GM23338 (cell line): ENCODE measurements around the gene KLHDC8A. TPM values are rescaled to one million over a fixed set of nuclear protein-coding genes. Genes with fewer than 3 reads are reported as not detected.
A peak's percentile ranks its signal among the peaks of the same experiment; 100 is the strongest.

Experiments
- ATAC-seq: fragments of 200-7000 bp; cut with Tn5 transposase; 3 replicates; pipeline ENCODE4 v1.9.1; 2020
- DNase-seq: peaks from one replicate; pipeline ENCODE4 v3.0.0-alpha.2; 2015; ENCODE audit warnings: low spot score
- H2AFZ ChIP-seq: fragments of 200-600 bp; sonication (generic); 2 replicates; pipeline ENCODE4 v1.8.0; 2016; ENCODE audit warnings: antibody characterized with exemption, mild to moderate bottlenecking, moderate library complexity
- H3F3A ChIP-seq: fragments of 200-600 bp; sonication (generic); replicated peaks from 2 replicates; pipeline ENCODE4 v1.8.0; 2017; ENCODE audit warnings: antibody characterized with exemption, mixed run types, low read depth
- H3K27ac ChIP-seq: fragments of 200-600 bp; sonication (generic); 2 replicates; pipeline ENCODE4 v1.6.1; 2016; ENCODE audit warnings: low read depth
- H3K27me3 ChIP-seq: fragments of 200-600 bp; sonication (generic); 2 replicates; pipeline ENCODE4 v1.8.0; 2016; ENCODE audit warnings: mild to moderate bottlenecking, mixed run types, moderate library complexity; ENCODE audit not compliant: insufficient read depth
- H3K36me3 ChIP-seq: fragments of 200-600 bp; sonication (generic); 2 replicates; pipeline ENCODE4 v1.8.0; 2016; ENCODE audit warnings: mild to moderate bottlenecking; ENCODE audit not compliant: insufficient read depth
- H3K4me1 ChIP-seq: fragments of 200-600 bp; sonication (generic); 2 replicates; pipeline ENCODE4 v1.8.0; 2016; ENCODE audit warnings: mild to moderate bottlenecking, moderate library complexity; ENCODE audit not compliant: insufficient read depth
- H3K4me2 ChIP-seq: fragments of 200-600 bp; sonication (generic); 2 replicates; pipeline ENCODE4 v1.7.1; 2017; ENCODE audit warnings: mixed run types
- H3K4me3 ChIP-seq: fragments of 200-600 bp; sonication (generic); 2 replicates; pipeline ENCODE4 v1.6.1; 2016; ENCODE audit warnings: mixed run types
- H3K79me2 ChIP-seq: fragments of 200-600 bp; sonication (generic); replicated peaks from 2 replicates; pipeline ENCODE4 v1.8.0; 2017; ENCODE audit warnings: mild to moderate bottlenecking; ENCODE audit not compliant: insufficient read depth
- H3K9me2 ChIP-seq: fragments of 200-600 bp; sonication (generic); 2 replicates; pipeline ENCODE4 v1.8.0; 2017; ENCODE audit not compliant: insufficient read depth
- H4K20me1 ChIP-seq: fragments of 200-600 bp; sonication (generic); replicated peaks from 2 replicates; pipeline ENCODE4 v1.8.0; 2017; ENCODE audit warnings: mild to moderate bottlenecking; ENCODE audit not compliant: insufficient read depth
- H3K27ac Mint-ChIP-seq: 2 replicates; pipeline ENCODE4 v1.8.0; 2020; ENCODE audit warnings: inconsistent platforms, mild to moderate bottlenecking, moderate library complexity, mixed read lengths
- H3K27me3 Mint-ChIP-seq: 3 replicates; pipeline ENCODE4 v1.8.0; 2022; ENCODE audit warnings: low read depth, mild to moderate bottlenecking, moderate library complexity, mixed read lengths, inconsistent platforms; ENCODE audit not compliant: insufficient read depth, poor library complexity
- H3K36me3 Mint-ChIP-seq: 3 replicates; pipeline ENCODE4 v1.8.0; 2021; ENCODE audit warnings: low read depth, mild to moderate bottlenecking, inconsistent platforms, moderate library complexity, mixed read lengths
- H3K4me1 Mint-ChIP-seq: 3 replicates; pipeline ENCODE4 v1.8.0; 2020; ENCODE audit warnings: mild to moderate bottlenecking, inconsistent platforms, mixed read lengths
- H3K4me3 Mint-ChIP-seq: 3 replicates; pipeline ENCODE4 v1.8.0; 2021; ENCODE audit warnings: moderate library complexity, mild to moderate bottlenecking, inconsistent platforms, mixed read lengths
- H3K9me3 Mint-ChIP-seq: 3 replicates; pipeline ENCODE4 v1.8.0; 2020; ENCODE audit warnings: moderate library complexity, mild to moderate bottlenecking, inconsistent platforms, mixed read lengths
- CTCF ChIP-seq, 2 experiments: fragments of 200-600 bp in 1 of 2; sonication (generic) in 1 of 2; conservative IDR thresholded peaks; 2 replicates each; pipeline versions ENCODE4 v1.5.1 to v1.6.1; 2016 to 2017; ENCODE audit warnings: antibody characterized with exemption in 2 of 2, low read depth in 2 of 2, mild to moderate bottlenecking in 2 of 2, moderate library complexity in 1 of 2
- EZH2 ChIP-seq: fragments of 200-600 bp; sonication (generic); IDR thresholded peaks from one replicate; pipeline ENCODE4 v1.8.0; 2017; ENCODE audit warnings: antibody characterized with exemption, mild to moderate bottlenecking, low read depth; ENCODE audit not compliant: unreplicated experiment
- ZNF114 ChIP-seq: fragments of 250-450 bp; sonication (Bioruptor Pico); IDR thresholded peaks from 2 replicates; pipeline ENCODE4 v1.5.0; 2020; ENCODE audit warnings: mild to moderate bottlenecking, moderate library complexity
- polyA plus RNA-seq: library from polyadenylated mRNA; unstranded; fragments of >200 nt; fragmentation: Nextera tagmentation; extraction: Ambion mirVana; gene quantifications from 2 replicates; pipeline ENCODE4 v1.2.1, GENCODE V29; 2016
- total RNA-seq: library from RNA; depleted of rRNA; stranded (reverse); fragments of >200 nt; shearing (Covaris generic); gene quantifications from 2 replicates; pipeline ENCODE4 v1.2.3, GENCODE V29; 2014
- TF ChIP-seq, protein P1 (sequence below): fragments of 250-450 bp; sonication (Bioruptor Pico); IDR thresholded peaks from 2 replicates; pipeline ENCODE4 v1.5.0; 2020; ENCODE audit warnings: mild to moderate bottlenecking, moderate library complexity

The KLHDC8A gene
- total and polyA plus RNA-seq, 2 experiments from 2014 or later: 1.7 to 2.8 TPM

GRCh38 chr1:205373022-205373797 lies 16.5 kb upstream of the KLHDC8A start (continued):
- TF ChIP-seq, protein P1, sequence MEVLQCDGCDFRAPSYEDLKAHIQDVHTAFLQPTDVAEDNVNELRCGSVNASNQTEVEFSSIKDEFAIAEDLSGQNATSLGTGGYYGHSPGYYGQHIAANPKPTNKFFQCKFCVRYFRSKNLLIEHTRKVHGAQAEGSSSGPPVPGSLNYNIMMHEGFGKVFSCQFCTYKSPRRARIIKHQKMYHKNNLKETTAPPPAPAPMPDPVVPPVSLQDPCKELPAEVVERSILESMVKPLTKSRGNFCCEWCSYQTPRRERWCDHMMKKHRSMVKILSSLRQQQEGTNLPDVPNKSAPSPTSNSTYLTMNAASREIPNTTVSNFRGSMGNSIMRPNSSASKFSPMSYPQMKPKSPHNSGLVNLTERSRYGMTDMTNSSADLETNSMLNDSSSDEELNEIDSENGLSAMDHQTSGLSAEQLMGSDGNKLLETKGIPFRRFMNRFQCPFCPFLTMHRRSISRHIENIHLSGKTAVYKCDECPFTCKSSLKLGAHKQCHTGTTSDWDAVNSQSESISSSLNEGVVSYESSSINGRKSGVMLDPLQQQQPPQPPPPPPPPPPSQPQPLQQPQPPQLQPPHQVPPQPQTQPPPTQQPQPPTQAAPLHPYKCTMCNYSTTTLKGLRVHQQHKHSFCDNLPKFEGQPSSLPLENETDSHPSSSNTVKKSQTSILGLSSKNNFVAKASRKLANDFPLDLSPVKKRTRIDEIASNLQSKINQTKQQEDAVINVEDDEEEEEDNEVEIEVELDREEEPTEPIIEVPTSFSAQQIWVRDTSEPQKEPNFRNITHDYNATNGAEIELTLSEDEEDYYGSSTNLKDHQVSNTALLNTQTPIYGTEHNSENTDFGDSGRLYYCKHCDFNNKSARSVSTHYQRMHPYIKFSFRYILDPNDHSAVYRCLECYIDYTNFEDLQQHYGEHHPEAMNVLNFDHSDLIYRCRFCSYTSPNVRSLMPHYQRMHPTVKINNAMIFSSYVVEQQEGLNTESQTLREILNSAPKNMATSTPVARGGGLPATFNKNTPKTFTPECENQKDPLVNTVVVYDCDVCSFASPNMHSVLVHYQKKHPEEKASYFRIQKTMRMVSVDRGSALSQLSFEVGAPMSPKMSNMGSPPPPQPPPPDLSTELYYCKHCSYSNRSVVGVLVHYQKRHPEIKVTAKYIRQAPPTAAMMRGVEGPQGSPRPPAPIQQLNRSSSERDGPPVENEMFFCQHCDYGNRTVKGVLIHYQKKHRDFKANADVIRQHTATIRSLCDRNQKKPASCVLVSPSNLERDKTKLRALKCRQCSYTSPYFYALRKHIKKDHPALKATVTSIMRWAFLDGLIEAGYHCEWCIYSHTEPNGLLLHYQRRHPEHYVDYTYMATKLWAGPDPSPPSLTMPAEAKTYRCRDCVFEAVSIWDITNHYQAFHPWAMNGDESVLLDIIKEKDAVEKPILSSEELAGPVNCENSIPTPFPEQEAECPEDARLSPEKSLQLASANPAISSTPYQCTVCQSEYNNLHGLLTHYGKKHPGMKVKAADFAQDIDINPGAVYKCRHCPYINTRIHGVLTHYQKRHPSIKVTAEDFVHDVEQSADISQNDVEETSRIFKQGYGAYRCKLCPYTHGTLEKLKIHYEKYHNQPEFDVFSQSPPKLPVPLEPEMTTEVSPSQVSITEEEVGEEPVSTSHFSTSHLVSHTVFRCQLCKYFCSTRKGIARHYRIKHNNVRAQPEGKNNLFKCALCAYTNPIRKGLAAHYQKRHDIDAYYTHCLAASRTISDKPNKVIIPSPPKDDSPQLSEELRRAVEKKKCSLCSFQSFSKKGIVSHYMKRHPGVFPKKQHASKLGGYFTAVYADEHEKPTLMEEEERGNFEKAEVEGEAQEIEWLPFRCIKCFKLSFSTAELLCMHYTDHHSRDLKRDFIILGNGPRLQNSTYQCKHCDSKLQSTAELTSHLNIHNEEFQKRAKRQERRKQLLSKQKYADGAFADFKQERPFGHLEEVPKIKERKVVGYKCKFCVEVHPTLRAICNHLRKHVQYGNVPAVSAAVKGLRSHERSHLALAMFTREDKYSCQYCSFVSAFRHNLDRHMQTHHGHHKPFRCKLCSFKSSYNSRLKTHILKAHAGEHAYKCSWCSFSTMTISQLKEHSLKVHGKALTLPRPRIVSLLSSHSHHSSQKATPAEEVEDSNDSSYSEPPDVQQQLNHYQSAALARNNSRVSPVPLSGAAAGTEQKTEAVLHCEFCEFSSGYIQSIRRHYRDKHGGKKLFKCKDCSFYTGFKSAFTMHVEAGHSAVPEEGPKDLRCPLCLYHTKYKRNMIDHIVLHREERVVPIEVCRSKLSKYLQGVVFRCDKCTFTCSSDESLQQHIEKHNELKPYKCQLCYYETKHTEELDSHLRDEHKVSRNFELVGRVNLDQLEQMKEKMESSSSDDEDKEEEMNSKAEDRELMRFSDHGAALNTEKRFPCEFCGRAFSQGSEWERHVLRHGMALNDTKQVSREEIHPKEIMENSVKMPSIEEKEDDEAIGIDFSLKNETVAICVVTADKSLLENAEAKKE: no peak

GRCh38 chr1:205371871-205372660 lies 15.3 kb upstream of the KLHDC8A start:
- H3K4me3 ChIP-seq: no peak overlapping the region
- peak overlapping the region; percentile 91 for H3K27ac ChIP-seq
- H3K4me3 Mint-ChIP-seq: peak overlapping the region; percentile 8; the same call in 1 of the 3 replicates
- peaks cover 45% of the 10 kb centered on the region for H3K4me1 Mint-ChIP-seq
- H4K20me1 ChIP-seq: no peaks in the 10 kb centered on the region
- peak overlapping the region; percentile 53 for H3K4me2 ChIP-seq
- H3K27ac Mint-ChIP-seq: peak overlapping the region; percentile 17; the same call in 1 of the 2 replicates
- H3K4me1 ChIP-seq: peaks cover 59% of the 10 kb centered on the region
- peaks cover 3% of the 10 kb centered on the region for H3K27me3 Mint-ChIP-seq
- H3K9me2 ChIP-seq: no peaks in the 10 kb centered on the region
- H3K9me3 Mint-ChIP-seq: no peaks in the 10 kb centered on the region
- no peaks in the 10 kb centered on the region; the same call in 1 of the 2 replicates for H3F3A ChIP-seq
- peak; percentile 9; the same call in 2 of the 3 replicates for ATAC-seq
- peak; percentile 48 for DNase-seq
- H2AFZ ChIP-seq: peak overlapping the region; percentile 72; the same call in 1 of the 2 replicates
- H3K36me3 ChIP-seq: no peaks in the 10 kb centered on the region
- no peaks in the 10 kb centered on the region for H3K36me3 Mint-ChIP-seq
- no peaks in the 10 kb centered on the region for H3K79me2 ChIP-seq
- no peaks in the 10 kb centered on the region for H3K27me3 ChIP-seq
- no peak for TF ChIP-seq CTCF (conservative IDR thresholded peaks at IDR 0.05; ENCODE audit: low read depth in 2 of 2)
- no peak for TF ChIP-seq ZNF114 (CRISPR knock-in tag)
- TF ChIP-seq, protein P1: no peak
- no peak for TF ChIP-seq EZH2
